Activated T-cell treated with anti-CD3 and anti-CD28 coated beads, Interleukin-2, amount 50 U/mL, for 4 hours (primary cell): Measurements from ENCODE around the gene FHOD3. TPM values are rescaled to one million over a fixed set of nuclear protein-coding genes. Genes with fewer than 3 reads are reported as not detected.

Source experiments
- ATAC-seq, 2 donors: fragments of 200-7000 bp; cut with Tn5 transposase; one replicate each; pipeline ENCODE4 v1.10.0; 2021
- DNase-seq: peaks from one replicate; pipeline ENCODE4 v3.0.0-alpha.2; 2020
- H3K27me3 Mint-ChIP-seq: one replicate; pipeline ENCODE4 v1.8.0; 2021; ENCODE audit warnings: low read depth, mixed read lengths
- H3K36me3 Mint-ChIP-seq: one replicate; pipeline ENCODE4 v1.8.0; 2022; ENCODE audit warnings: mixed read lengths; ENCODE audit not compliant: insufficient read depth
- H3K4me1 Mint-ChIP-seq: one replicate; pipeline ENCODE4 v1.8.0; 2021; ENCODE audit warnings: low read depth, mixed read lengths
- H3K4me3 Mint-ChIP-seq: one replicate; pipeline ENCODE4 v1.8.0; 2021; ENCODE audit warnings: mild to moderate bottlenecking, moderate library complexity, mixed read lengths
- H3K9me3 Mint-ChIP-seq: one replicate; pipeline ENCODE4 v1.8.0; 2021; ENCODE audit warnings: mixed read lengths
- total RNA-seq, 3 donors: library from RNA; stranded (reverse); gene quantifications; one replicate each; pipeline ENCODE4 v1.2.1, GENCODE V29; 2021

Gene FHOD3
- total RNA-seq, 3 donors from 2014 or later = 0.13 TPM; not detected in 2

- ATAC-seq = no peak
- no peaks in the 10 kb centered on the region for H3K9me3 Mint-ChIP-seq
- H3K4me3 Mint-ChIP-seq = no peak overlapping the region
- H3K4me1 Mint-ChIP-seq = no peaks in the 10 kb centered on the region
- DNase-seq = no peak
- H3K36me3 Mint-ChIP-seq = no peaks in the 10 kb centered on the region
- peaks cover 4% of the 10 kb centered on the region for H3K27me3 Mint-ChIP-seq
These were observed 396.6 kb downstream of the FHOD3 start for GRCh38 chr18:36693931-36694620.

- no peaks in the 10 kb centered on the region for H3K4me1 Mint-ChIP-seq
- no peaks in the 10 kb centered on the region for H3K9me3 Mint-ChIP-seq
- ATAC-seq (no peak), DNase-seq (no peak)
- no peak overlapping the region for H3K4me3 Mint-ChIP-seq
- no peaks in the 10 kb centered on the region for H3K36me3 Mint-ChIP-seq
- no peaks in the 10 kb centered on the region for H3K27me3 Mint-ChIP-seq
These were observed 398.3 kb downstream of the FHOD3 start for GRCh38 chr18:36695806-36696205.

GRCh38 chr18:36697905-36698304 lies 400.4 kb downstream of the FHOD3 start:
- H3K9me3 Mint-ChIP-seq = no peaks in the 10 kb centered on the region
- H3K4me1 Mint-ChIP-seq = no peaks in the 10 kb centered on the region
- H3K36me3 Mint-ChIP-seq = no peaks in the 10 kb centered on the region
- no peak overlapping the region for H3K4me3 Mint-ChIP-seq
- DNase-seq (no peak), ATAC-seq (no peak)
- H3K27me3 Mint-ChIP-seq = no peaks in the 10 kb centered on the region

DNA sequence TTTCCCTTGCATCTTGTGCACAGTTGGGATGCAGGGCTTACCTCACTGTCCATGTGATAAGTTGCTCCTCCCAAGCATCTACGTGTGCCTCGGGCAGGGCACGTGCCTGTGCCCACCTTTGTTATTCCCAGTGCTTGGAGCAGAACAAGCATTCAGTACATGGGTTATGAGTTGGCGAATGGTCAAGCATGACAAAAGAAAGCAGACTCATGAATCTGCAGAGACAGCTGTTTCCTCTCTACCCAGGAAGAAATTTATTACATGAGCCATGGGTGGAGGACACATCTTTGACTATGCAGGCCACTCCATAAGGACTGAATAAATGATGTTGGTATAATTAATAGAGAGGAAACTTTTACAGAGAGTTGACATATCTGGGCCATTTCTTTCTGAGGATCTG lies 403.4 kb downstream of the FHOD3 start:
- ATAC-seq = no peak
- no peaks in the 10 kb centered on the region for H3K4me1 Mint-ChIP-seq
- DNase-seq = no peak
- no peaks in the 10 kb centered on the region for H3K9me3 Mint-ChIP-seq
- H3K4me3 Mint-ChIP-seq = no peak overlapping the region
- no peaks in the 10 kb centered on the region for H3K36me3 Mint-ChIP-seq
- H3K27me3 Mint-ChIP-seq = peaks cover 10% of the 10 kb centered on the region

DNA sequence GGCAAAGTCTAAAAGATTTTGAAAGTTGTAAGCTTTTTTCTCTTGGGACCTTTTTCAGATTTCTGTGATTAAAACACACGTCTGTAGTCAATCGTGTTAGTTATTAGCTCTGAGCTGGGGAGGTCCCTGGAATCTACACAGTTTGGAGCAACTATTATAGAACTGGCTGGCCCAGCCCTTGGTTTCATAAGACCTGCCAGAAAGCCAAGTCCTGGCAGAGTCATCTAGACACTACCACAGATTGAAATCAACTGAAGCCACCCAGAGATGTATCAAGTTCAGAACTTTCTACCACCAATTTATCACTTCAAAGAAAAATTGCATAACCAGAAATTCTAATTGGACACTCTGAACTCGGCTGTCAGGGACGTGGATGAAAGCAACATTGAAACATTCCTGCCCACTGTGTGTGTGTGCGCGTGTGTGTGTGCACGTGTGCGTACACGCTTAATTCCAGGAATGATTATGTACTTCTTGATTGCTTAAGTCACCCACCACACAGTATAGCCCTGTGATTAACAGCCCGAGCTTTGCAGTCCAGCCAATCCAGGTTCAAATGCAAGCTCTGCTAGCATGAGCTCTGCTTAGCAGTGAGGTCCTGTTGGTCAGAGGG lies 405.0 kb downstream of the FHOD3 start:
- Mint-ChIP-seq H3K4me3 (no peak overlapping the region), H3K4me1 (no peaks in the 10 kb centered on the region), H3K9me3 (no peaks in the 10 kb centered on the region), H3K36me3 (no peaks in the 10 kb centered on the region), H3K27me3 (peaks cover 16% of the 10 kb centered on the region)
- DNase-seq = no peak
- ATAC-seq = no peak

- Mint-ChIP-seq H3K27me3 (peaks cover 23% of the 10 kb centered on the region), H3K4me3 (no peak overlapping the region)
These were observed 406.6 kb downstream of the FHOD3 start for GRCh38 chr18:36704156-36704555.

GRCh38 chr18:36706134-36706881 lies 408.8 kb downstream of the FHOD3 start:
- Mint-ChIP-seq H3K9me3 (no peaks in the 10 kb centered on the region), H3K4me3 (no peak overlapping the region), H3K36me3 (no peaks in the 10 kb centered on the region), H3K4me1 (no peaks in the 10 kb centered on the region), H3K27me3 (peaks cover 23% of the 10 kb centered on the region)
- ATAC-seq = no peak
- no peak for DNase-seq

More at GRCh38 chr18:36704156-36704555, 406.6 kb downstream of the FHOD3 start:
- Mint-ChIP-seq H3K4me1 (no peaks in the 10 kb centered on the region), H3K9me3 (no peaks in the 10 kb centered on the region), H3K36me3 (no peaks in the 10 kb centered on the region)
- DNase-seq (no peak), ATAC-seq (no peak)

GRCh38 chr18:36708366-36708765 lies 410.9 kb downstream of the FHOD3 start:
- ATAC-seq (no peak), DNase-seq (no peak)
- Mint-ChIP-seq H3K4me3 (no peak overlapping the region), H3K36me3 (no peaks in the 10 kb centered on the region), H3K27me3 (peaks cover 23% of the 10 kb centered on the region), H3K9me3 (no peaks in the 10 kb centered on the region), H3K4me1 (no peaks in the 10 kb centered on the region)

GRCh38 chr18:36709315-36709714 lies 411.8 kb downstream of the FHOD3 start:
- ATAC-seq (no peak), DNase-seq (no peak)
- Mint-ChIP-seq H3K9me3 (no peaks in the 10 kb centered on the region), H3K36me3 (no peaks in the 10 kb centered on the region), H3K4me1 (no peaks in the 10 kb centered on the region), H3K4me3 (no peak overlapping the region), H3K27me3 (peaks cover 23% of the 10 kb centered on the region)

- Mint-ChIP-seq H3K4me1 (no peaks in the 10 kb centered on the region), H3K36me3 (no peaks in the 10 kb centered on the region), H3K4me3 (no peak overlapping the region), H3K9me3 (no peaks in the 10 kb centered on the region), H3K27me3 (peaks cover 11% of the 10 kb centered on the region)
- ATAC-seq (no peak), DNase-seq (no peak)
These were observed 413.7 kb downstream of the FHOD3 start for GRCh38 chr18:36711014-36711725.

GRCh38 chr18:36711813-36712444 lies 414.4 kb downstream of the FHOD3 start:
- no peak overlapping the region for H3K4me3 Mint-ChIP-seq
- H3K36me3 Mint-ChIP-seq = no peaks in the 10 kb centered on the region
- H3K27me3 Mint-ChIP-seq = peaks cover 9% of the 10 kb centered on the region
- H3K4me1 Mint-ChIP-seq = no peaks in the 10 kb centered on the region
- H3K9me3 Mint-ChIP-seq = no peaks in the 10 kb centered on the region
- DNase-seq = no peak
- ATAC-seq = no peak

DNA sequence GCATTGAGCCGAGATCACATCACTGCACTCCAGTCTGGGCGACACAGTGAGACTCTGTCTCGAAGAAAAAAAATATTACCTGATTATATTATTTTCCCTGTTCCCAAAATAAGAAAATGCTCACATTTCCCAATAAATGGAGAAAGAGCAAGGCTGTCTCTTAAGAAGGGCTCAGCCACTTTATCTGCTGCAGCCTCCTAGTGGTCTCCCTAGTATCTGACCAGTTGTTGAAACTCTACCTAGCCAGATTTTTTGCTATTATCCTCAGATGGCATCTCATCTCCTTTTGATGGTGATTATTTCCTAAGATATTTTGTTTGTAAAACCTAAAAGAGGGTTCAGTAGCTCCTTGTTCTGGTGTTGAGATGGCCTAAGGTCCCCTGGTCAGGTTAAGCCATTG lies 417.0 kb downstream of the FHOD3 start:
- Mint-ChIP-seq H3K9me3 (no peaks in the 10 kb centered on the region), H3K27me3 (no peaks in the 10 kb centered on the region), H3K4me3 (no peak overlapping the region), H3K4me1 (no peaks in the 10 kb centered on the region), H3K36me3 (no peaks in the 10 kb centered on the region)
- DNase-seq = no peak
- ATAC-seq = no peak

GRCh38 chr18:36717422-36718110 lies 420.1 kb downstream of the FHOD3 start:
- Mint-ChIP-seq H3K27me3 (no peaks in the 10 kb centered on the region), H3K36me3 (no peaks in the 10 kb centered on the region), H3K4me1 (no peaks in the 10 kb centered on the region), H3K9me3 (no peaks in the 10 kb centered on the region), H3K4me3 (no peak overlapping the region)
- DNase-seq = no peak
- ATAC-seq = no peak
